ENCODE measurements around the gene MAPK8IP3.
A peak's percentile ranks its signal among the peaks of the same experiment; 100 is the strongest.

The MAPK8IP3 gene, protein sequence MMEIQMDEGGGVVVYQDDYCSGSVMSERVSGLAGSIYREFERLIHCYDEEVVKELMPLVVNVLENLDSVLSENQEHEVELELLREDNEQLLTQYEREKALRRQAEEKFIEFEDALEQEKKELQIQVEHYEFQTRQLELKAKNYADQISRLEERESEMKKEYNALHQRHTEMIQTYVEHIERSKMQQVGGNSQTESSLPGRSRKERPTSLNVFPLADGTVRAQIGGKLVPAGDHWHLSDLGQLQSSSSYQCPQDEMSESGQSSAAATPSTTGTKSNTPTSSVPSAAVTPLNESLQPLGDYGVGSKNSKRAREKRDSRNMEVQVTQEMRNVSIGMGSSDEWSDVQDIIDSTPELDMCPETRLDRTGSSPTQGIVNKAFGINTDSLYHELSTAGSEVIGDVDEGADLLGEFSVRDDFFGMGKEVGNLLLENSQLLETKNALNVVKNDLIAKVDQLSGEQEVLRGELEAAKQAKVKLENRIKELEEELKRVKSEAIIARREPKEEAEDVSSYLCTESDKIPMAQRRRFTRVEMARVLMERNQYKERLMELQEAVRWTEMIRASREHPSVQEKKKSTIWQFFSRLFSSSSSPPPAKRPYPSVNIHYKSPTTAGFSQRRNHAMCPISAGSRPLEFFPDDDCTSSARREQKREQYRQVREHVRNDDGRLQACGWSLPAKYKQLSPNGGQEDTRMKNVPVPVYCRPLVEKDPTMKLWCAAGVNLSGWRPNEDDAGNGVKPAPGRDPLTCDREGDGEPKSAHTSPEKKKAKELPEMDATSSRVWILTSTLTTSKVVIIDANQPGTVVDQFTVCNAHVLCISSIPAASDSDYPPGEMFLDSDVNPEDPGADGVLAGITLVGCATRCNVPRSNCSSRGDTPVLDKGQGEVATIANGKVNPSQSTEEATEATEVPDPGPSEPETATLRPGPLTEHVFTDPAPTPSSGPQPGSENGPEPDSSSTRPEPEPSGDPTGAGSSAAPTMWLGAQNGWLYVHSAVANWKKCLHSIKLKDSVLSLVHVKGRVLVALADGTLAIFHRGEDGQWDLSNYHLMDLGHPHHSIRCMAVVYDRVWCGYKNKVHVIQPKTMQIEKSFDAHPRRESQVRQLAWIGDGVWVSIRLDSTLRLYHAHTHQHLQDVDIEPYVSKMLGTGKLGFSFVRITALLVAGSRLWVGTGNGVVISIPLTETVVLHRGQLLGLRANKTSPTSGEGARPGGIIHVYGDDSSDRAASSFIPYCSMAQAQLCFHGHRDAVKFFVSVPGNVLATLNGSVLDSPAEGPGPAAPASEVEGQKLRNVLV (N-terminal part only)

DNA sequence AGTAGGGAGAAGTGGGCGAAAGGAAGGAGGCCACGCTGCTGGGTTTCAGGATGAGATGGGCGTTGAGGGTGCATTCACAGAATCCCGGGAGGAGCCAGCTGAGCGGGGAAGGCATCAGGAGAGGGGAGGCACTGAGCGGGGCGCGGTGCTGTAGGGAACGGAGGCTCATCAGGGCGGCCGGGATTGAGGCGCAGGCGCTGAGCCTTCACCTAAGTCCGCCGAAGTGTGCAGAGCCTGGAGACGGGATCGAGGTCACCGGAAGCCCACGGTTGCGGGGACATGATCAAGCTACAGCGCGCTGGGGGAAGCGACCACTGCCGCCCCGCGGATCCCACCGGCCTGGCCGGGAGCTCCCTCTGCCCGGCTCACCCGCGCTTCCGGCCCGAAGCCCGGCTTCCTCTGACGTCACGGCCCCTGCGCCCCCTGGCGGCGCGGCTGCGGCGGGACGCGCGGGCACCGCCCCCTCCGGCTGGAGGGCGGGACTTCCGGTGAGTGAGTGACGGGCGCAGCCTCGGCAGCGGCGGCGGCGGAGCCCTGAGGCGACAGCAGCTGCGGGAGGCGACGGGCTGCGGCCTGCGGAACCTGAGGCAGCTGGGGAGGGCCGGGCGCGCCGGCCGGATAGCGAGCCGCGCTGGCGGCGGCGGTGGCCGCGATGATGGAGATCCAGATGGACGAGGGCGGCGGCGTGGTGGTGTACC is at the start of gene MAPK8IP3:
MAPK8IP3 (plus strand) TSS at position 508 of the 698 bp plus-strand sequence; CDS start at position 653, 145 bp downstream.
- peak; percentile 93 to 94 for DNase-seq (ENCODE audit: low read depth in 2 of 2)

DNA sequence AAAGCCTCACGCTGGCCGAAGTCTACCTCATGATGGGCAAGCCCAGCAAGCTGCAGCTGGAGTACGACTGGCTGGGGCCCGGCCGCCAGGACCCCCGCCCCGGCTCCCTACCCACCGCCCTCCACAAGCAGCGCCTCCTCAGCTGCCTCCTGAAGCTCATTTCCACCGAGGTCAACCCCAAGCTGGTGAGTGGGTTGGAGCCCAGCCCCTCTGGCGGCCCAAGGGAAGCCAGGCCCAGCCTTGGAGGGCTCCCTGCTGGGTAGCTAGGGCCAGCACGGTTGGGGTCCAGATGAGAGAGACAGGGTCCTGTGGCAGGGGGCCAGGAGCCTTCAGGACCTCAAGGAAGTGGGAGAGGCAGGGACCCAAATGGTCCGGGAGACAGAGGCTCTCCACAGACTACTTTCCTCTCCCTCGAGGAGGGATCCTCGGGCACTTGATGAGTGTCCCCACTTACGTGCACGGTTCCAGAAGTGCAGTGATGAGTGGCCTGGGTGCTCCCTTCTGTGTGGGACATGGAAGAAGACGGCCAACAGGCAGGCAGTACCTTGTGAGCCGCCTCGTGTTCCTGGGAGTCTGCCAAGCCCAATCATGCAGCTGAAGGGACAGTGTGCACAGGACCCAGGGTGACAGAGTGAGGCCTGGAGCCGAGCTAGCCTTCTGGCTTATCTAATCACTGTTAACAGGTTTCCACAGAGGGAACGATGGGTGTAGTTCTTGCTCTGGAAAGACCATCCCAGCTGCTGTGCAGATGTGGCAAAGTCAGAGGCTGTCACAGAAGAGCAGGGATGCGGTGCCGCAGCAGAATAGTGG is 49.0 kb upstream of the MAPK8IP3 start:
- no peak for DNase-seq (ENCODE audit: low read depth in 2 of 2)

DNA sequence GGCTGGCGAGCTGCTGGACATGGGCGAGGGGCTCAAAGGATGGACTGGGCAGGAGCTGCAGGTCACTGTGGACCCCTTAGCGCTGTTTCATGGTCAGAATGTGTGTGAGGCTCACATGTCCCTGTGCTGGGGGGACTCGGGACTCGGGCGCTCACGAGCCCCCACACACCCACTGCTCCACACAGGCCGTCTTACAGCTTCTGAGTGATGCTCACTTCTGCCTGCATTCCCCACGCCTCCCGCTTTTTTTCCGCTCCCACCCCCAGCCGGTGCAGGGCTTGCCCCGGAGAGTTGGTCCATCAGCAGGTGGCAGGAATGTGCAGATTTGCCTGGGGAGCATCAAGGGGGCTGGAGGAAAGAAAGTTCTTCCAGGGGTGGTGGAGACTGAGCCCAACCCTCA is 48.2 kb upstream of the MAPK8IP3 start:
- no peak for DNase-seq (ENCODE audit: low read depth in 2 of 2)

DNA sequence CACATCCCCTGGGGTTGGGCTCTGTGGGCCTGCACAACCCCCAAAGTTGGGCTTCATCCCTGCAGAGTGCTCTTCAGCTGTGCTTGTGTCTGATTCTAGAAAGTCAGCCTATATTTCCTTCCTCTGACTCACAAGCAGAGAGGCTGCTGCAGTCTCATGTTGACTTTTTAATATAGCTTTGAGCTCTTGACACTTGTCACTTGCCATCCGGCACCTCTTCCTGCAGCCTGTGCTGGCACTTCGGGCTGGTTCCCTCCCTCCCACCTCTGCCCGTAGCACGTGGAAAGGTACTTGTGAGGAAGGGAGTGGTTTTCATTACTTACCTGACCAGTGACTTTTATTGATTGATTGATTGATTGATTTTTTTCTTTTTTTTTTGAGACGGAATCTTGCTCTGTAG is 47.0 kb upstream of the MAPK8IP3 start:
- no peak for DNase-seq (ENCODE audit: low read depth in 2 of 2)

DNA sequence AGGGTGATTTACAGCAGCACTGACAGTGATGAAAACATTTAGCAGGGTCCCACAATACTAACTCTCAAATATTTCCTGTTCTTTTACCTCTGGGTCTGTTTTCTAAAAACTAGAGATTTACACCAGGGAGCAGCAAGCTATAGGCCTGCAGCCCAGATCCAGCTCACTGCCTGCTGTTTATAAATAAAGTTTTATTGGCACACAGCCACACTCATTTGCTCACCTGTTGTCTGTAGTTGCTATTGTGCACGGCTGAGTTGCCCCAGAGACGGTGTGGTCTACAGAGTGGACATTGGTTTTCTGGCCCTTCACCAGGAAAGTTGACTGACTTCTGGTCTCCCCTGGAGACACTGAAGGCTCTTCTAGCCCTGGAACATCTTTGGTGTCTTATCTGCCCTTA is 44.2 kb upstream of the MAPK8IP3 start:
- no peak for DNase-seq (ENCODE audit: low read depth in 2 of 2)

DNA sequence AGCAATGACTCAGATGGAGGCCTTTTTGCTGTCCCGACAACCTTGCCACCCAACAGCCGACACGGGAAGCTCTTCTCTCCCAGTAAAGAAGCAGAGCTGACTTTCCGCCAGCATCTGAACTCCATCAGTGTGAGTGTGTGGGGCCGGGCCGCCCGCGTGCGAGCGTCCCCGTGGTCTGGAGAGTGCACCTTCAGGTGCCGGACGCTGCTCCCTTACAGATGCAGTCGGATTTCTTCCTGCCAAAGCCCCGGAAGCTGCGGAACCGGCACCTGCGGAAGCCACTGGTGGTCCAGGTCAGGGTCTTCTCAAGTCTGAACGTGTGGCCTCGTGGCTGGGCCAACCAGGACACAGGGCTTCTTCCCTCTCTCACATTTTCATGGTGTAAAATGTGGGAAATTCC is 43.5 kb upstream of the MAPK8IP3 start:
- no peak for DNase-seq (ENCODE audit: low read depth in 2 of 2)

DNA sequence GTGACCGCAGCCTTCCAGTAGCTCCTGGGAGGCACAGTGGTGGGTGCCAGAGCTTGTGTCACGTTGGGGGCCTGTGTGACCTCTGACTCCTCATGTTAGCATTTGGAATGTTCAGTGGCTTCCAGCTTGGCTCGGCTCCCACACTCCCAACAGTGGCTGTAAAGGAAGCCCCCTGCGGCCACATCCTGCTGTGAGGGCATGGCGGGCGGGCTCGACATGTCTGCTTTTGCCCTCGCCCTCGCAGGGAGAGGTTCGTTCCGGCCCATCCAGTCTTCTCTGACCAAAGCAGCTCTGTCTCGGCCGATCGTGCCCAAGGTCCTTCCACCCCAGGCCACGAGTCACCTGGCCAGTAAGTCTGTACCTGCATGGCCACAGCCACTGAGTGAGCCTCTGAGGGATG is 40.2 kb upstream of the MAPK8IP3 start:
- DNase-seq (ENCODE audit: low read depth in 2 of 2) = no peak

DNA sequence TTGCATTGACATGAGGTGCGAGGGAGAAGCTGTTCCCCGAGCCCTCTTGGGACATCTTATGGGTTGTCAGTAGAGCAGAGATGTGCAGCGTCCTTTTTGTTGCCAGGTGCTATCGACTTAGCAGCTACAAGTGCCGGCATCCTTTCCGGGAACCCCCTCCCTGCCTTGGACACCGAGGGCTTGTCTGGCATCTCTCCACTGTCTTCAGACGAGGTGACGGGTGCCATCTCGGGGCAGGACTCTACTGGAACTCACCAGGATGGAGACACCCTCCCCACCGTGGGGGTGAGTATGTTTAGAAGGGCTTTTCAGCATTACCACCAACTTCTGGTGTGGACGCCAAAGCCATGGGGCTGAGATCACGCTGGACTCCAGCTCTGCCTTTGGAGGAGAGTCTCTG is 39.7 kb upstream of the MAPK8IP3 start:
- DNase-seq (ENCODE audit: low read depth in 2 of 2) = no peak

DNA sequence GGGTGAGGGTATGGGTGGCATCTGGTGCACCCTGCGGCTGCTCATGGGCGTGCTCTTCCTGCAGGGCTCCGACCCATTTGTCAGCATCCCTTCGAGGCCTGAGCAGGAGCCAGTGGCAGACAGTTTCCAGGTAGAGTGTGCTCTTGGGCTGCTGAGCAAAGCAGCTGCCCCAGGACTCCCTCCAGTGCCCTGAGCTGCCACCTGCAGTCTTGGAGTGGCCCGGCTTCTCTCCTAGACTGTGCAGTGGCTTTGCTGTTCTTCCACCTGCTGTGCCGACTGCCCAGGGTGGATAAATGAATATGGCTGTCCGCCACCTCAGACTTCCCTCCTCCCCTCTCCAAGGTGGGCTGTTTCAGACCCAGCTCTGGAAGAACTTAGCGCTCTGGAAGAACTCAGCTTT is 38.7 kb upstream of the MAPK8IP3 start:
- DNase-seq (ENCODE audit: low read depth in 2 of 2) = no peak

DNA sequence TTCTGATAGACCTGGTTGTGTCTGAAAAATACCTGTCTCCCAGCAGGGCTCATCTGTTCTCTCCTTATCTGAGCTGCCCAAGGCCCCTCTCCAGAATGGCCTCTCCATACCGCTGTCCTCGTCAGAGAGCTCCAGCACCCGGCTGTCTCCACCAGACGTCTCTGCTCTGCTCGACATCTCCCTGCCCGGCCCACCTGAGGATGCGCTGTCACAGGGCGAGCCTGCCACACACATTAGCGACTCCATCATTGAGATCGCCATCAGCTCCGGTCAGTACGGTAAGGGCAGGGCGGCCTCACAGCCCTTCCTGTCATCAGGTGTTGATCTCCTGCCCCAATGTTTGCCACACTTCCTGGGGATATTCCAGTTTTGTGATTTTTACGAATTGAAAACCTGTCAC is 38.1 kb upstream of the MAPK8IP3 start:
- DNase-seq (ENCODE audit: low read depth in 2 of 2) = no peak

DNA sequence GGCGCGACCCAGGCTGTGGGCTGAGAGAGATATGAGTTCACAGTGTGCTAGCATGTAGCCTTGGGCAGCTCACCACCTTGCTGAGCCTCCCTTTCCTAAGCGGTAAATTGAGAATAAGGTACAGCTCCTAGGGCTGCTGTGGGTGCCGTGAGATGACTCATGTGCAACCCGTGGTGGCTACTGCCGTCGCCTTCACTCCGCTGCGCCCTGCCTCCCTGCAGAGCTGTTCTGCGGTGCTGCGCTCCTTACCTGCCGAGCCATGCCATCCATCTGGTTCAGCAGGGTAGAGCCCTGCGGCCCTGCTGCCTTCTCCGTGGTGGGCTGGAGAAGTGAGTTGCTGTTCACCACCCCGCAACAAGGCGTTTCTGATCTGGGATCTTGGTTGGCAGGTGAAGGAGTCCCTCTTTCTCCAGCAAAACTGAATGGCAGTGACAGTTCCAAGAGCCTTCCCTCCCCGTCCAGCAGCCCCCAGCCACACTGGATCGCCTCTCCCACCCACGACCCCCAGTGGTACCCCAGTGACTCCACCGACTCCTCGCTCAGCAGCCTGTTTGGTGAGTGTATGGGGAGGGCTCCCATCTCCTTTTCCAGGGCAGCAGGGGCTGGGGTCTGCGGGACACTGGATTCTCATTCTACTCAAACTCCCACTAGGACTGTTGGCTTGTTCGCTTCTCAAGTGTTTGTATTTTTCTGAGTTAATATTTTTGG is 37.2 kb upstream of the MAPK8IP3 start:
- DNase-seq (ENCODE audit: low read depth in 2 of 2) = no peak

DNA sequence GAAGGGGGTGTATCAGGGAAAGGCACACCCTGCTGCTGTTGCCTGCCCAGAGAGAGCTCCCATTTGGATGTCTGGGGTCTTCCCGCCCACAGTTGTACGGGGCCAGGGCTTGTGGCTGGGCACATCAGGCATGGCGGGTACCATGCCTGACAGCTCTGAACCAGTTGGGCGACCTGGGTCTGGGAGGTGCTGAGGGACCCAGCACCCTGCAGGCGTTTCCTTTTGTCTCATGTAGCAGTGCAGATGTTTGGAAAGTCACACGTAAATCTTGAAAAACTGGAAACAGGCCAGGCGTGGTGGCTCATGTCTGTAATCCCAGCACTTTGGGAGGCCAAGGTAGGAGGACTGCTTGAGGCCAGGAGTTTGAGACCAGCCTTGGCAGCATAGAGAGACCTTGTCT is 36.3 kb upstream of the MAPK8IP3 start:
- DNase-seq (ENCODE audit: low read depth in 2 of 2) = no peak

DNA sequence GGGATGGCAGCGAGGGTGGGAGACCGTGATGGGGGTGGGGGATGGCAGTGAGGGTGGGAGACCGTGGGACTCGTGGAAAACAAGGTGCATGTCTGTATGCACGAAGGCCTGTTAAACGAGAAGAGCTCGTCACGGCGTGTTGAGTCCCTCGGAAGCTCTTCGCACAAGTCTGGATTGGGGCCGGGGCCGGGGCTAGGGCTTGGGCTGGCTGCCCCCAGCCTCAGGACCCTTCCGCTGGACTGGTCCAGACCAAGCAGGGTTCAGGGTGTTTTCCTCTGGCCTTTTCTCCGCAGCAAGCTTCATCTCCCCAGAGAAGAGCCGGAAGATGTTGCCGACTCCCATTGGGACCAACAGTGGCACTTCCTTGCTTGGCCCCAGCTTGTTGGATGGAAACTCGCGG is 35.6 kb upstream of the MAPK8IP3 start:
- no peak for DNase-seq (ENCODE audit: low read depth in 2 of 2)

DNA sequence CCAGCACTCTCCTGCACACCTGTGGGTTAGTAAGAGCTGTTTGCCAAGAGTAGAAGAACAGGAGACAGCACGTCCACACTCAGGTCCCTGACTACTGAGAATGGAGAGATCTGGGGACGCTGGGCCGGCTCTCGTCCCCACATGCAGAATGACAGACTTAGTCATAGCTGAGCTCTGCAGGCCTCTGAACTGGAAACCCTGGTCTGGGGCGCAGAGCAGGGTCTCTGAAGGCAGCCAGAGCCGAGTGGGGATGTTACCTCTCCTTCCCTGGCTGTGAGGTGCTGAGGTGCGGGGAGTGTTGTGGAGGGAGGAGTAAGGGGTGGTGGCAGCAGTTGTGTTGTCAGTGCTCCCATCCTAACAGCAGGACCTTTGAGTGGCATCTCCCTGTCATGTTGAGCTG is 35.1 kb upstream of the MAPK8IP3 start:
- no peak for DNase-seq (ENCODE audit: low read depth in 2 of 2)

DNA sequence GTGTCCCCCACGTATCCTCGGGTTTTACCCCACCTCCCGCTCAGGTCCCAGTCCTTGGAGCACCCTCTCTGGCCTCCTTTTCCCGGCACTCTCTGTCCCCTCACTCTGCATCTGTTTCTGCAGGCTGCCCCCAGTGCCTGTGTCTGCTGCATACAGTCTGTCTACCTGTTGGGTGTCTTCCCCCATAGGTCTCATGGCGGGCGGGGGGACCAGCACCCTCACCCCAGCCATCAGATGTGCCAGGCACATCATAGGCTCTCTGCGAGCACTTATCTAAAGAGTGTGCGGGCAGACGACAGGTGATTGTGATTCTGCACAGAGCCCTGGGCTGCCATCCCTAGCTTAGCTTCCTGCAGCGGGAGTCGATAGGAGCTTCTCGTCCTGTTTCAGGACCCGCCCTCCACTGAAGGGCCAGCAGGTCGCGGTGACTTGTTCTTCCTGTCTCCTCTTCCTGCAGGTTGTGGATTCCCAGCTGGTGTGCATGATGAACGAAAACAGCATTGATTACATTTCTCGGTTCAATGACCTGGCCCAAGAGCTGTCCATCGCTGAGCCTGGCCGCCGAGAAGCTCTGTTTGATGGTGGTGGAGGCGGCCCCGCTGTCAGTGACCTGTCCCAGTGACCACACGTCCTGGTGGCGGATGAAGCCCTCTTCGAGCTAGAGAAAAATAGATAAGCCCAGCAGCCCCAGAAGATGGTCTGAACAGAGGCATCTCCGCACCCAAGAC is 32.4 kb upstream of the MAPK8IP3 start:
- DNase-seq (ENCODE audit: low read depth in 2 of 2) = no peak

DNA sequence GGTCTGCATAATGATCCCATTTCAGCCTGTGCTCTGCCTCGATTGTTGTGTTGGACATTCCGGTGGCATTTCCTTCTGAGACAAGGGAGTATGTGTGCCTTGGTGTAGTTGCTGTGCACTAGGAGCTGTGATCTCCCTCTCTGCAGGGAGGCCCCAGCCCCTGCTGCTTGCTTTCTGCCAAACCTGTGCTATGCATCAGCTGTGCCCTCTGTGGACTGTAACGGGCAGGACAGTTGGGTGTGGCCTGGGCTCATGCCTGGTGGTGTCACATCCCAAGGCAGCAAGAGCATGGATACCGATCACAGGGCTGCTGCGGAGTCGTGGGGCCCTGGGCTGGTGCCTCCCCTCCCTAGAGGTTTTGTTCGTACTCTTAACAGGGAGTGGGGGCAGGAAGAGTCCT is 31.7 kb upstream of the MAPK8IP3 start:
- no peak for DNase-seq (ENCODE audit: low read depth in 2 of 2)

DNA sequence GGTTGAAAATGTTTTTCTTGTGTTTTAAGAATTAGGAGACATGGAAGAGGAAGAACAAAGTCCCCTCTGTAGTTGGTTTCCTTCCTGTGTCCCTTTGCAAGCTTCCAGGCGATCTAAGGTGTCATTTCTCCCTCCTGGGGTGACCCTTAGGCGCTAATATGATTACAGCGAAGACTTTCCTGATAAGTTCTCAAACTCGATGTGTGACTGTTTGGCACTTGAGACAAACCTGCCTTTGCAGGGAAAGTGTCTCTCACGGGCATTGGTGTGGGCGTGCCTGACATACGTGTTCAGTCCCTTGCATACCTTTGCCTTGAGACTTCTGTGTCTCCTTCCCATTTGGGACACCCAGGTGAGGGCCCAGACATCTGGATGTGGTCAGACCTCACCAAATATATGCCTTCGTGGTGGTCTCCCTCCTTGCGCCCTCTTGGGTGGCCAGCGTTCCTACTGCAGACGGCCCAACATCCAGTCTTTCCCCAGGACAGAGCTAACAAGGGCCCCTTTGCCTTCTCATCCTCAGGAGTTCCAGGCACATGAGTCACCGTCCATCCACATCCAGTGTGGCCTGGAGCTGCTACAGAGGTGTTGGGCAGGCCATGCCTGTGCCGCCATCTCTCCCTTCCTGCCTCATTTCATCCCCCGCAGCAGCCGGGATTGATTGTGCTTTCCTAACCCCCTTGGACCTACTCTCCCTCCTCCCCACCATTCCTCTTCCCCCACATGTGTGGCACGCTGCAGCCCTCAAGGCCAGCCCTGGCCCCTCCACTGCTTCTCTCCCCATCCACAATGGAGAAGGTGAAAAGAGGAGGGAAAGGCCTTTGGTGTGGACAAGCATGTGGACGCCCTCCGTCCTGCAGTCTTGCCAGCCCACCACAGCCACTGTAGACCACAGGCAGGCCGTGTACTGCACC is 31.0 kb upstream of the MAPK8IP3 start:
- no peak for DNase-seq (ENCODE audit: low read depth in 2 of 2)

DNA sequence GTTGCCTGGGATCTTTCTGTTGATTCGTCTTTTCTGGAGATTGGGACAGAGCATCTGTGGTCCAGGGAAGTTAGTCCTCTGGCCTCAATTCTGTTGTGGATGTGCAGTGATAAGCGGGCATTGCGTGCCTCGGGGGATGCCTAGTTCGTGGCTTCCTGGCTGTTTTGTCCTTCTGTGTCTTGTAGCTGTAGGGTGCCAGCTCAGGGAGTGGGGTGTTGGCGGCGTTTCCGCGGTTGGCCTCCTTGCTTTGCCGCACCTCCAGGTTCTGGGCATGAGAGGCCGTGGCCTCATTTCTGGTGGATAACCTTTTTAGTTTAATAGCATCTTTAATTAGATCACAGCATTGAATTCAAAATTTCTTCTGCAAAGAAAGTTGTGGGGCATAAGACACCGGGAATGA is 29.3 kb upstream of the MAPK8IP3 start:
- no peak for DNase-seq (ENCODE audit: low read depth in 2 of 2)

Measured in stimulated activated CD8-positive, alpha-beta memory T cell treated with anti-CD3 and anti-CD28 coated beads, Interleukin-7, amount 100 ng/mL, for 1 hour (primary cell).